Neuron (in vitro differentiated cells): ENCODE measurements around the gene FUBP3.

Source experiments
- H2AFZ ChIP-seq: one replicate; pipeline ENCODE4 v1.6.1; 2013; ENCODE audit warnings: low read depth, mild to moderate bottlenecking, inconsistent platforms, low read length, moderate library complexity
- H3K27me3 ChIP-seq: one replicate; pipeline ENCODE4 v1.6.1; 2013; ENCODE audit warnings: low read length; ENCODE audit not compliant: insufficient read depth
- H3K36me3 ChIP-seq: one replicate; pipeline ENCODE4 v1.6.1; 2013; ENCODE audit warnings: low read length; ENCODE audit not compliant: insufficient read depth
- H3K4me1 ChIP-seq: one replicate; pipeline ENCODE4 v1.6.1; 2013; ENCODE audit warnings: low read length; ENCODE audit not compliant: insufficient read depth
- H3K4me3 ChIP-seq: 2 replicates; pipeline ENCODE4 v1.5.1; 2013; ENCODE audit warnings: mild to moderate bottlenecking, low read length, moderate library complexity
- H3K9me3 ChIP-seq: one replicate; pipeline ENCODE4 v1.6.1; 2013; ENCODE audit warnings: low read length

FUBP3 gene

GRCh38 chr9:130635721-130636647 is 56.6 kb downstream of the FUBP3 start:
- Histone ChIP-seq H3K9me3 (no peaks in the 10 kb centered on the region), H2AFZ (no peak overlapping the region), H3K4me1 (no peaks in the 10 kb centered on the region), H3K27me3 (no peaks in the 10 kb centered on the region), H3K36me3 (peaks cover 60% of the 10 kb centered on the region), H3K4me3 (no peak overlapping the region)

DNA sequence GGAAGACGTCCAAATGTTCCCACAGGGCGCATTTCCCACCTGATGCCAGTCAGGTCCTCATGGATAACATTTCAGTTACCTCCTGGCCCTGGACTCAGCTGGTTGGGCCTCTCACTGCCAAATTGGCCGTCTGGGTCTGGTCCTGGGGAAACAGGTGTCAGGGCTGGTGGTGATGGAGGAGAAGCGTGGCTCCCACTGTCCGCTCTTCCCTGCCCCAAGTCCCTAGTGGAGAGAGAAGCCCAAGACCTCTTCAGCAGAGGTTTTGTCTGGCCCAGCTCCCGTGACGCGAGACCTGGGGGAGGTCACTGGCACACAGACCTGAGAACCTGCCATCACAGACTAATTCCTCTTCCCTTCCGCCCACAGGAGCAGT is 57.3 kb downstream of the FUBP3 start:
- H3K9me3 ChIP-seq, result no peaks in the 10 kb centered on the region
- no peak overlapping the region for H3K4me3 ChIP-seq
- no peak overlapping the region for H2AFZ ChIP-seq
- H3K36me3 ChIP-seq, result peaks cover 53% of the 10 kb centered on the region
- no peaks in the 10 kb centered on the region for H3K4me1 ChIP-seq
- no peaks in the 10 kb centered on the region for H3K27me3 ChIP-seq

DNA sequence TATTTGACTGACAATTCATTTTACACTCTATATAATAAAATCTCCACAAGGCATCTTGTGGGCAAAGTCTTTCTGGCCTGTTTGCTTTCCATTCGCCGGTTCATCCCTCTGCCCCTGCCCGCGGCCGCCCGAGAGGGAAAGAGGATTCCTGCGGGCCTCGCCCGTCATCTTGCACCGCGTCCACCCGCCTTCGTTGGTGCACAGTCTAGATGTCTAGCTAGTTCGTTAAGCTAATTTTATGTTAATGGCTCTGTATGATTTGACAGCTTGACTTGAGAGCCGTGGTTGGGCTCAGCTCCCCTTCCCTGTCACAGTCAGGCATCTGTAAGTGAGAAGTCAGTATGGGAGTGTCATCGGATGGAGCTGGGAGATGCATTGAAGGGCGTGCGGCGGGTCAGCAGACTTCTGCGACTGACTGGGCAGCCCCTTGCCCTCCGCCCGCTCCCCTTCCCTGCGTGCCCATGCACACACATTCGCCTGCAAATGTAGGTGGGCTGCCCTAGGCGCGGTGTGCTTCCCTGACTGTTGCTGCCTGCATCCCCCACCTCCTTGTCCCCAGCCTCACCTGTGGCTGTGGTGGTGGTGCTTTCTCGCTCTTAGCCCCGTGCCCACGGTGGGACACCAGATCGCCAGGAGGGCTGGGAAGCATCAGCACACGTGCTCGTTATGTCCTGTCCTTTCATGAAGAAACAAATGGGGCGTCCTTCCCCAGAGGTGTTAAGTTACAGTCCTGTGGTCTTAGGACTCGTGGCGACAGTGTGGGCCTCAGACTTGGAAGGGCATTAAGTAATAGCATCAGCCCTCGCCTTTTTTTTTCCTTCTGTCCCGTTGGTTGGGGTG is 59.1 kb downstream of the FUBP3 start:
- Histone ChIP-seq H2AFZ (no peak overlapping the region), H3K36me3 (peaks cover 35% of the 10 kb centered on the region), H3K27me3 (no peaks in the 10 kb centered on the region), H3K9me3 (no peaks in the 10 kb centered on the region), H3K4me3 (no peak overlapping the region), H3K4me1 (no peaks in the 10 kb centered on the region)

DNA sequence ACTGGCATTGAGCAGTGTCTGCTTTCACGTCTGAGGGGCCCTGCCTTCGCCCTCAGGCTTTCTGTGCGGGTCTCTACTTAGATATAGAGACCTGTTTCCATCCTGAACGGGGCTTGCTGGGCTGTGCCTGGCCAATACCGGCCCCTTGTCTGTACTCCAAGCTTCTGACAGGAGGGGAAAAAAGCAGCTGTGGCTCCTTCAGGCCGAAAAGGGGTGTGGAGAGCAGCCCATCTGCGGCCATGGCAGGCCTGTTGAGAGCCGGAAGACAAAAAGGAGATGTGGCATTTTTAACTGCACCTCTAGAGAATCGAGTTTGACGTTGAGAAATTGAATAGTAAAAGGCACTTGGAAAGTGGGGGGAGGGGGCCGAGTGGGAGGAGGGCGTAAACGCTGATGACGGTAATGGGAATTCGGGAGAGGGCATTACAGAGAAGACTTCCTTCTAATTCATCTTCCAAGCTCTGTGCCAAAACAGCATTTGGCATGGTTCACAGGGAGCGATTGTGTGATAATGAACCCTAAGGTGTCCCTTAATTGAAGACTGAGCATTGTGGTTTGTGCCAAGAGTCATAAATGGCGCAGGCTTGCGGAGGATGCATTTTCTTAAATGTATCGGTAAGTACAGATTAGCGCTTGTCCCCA is 59.9 kb downstream of the FUBP3 start:
- Histone ChIP-seq H3K9me3 (no peaks in the 10 kb centered on the region), H2AFZ (no peak overlapping the region), H3K27me3 (no peaks in the 10 kb centered on the region), H3K36me3 (peaks cover 28% of the 10 kb centered on the region), H3K4me1 (no peaks in the 10 kb centered on the region), H3K4me3 (no peak overlapping the region)

DNA sequence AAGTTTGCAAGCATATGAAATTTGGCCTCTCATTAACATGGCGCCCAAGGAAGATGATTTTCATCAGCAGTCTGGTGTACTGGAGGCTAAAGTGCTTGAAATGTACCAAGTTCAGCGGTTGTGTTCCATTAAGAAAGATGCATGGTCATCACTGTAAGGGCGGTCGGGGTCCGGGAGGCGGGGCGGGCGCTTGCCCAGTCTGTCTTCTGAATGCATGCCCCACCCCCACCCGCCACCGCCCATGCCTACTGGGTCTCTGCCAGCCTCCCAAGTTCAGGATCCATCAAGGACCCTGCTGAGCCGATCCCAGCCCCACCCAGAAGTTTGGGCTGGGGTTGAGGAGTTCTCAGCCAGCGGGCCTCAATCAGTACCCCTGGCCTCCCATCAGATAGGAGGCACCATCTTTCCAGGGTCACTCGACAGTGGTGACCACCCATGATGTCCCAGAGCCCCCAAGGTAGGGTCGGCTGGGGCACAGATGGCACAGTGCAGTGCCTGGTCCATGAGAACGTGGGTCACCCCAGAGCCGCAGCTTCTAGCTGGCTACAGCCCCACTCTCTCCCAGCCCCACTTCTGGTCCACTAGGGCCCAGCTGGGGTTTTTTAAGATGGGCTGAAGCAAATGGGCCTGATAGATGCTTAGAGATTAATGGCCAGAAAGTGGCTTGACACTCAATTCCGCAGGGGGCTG is 60.6 kb downstream of the FUBP3 start:
- H3K36me3 ChIP-seq, result peaks cover 22% of the 10 kb centered on the region
- no peaks in the 10 kb centered on the region for H3K9me3 ChIP-seq
- no peak overlapping the region for H3K4me3 ChIP-seq
- no peaks in the 10 kb centered on the region for H3K27me3 ChIP-seq
- no peak overlapping the region for H2AFZ ChIP-seq
- H3K4me1 ChIP-seq, result no peaks in the 10 kb centered on the region

DNA sequence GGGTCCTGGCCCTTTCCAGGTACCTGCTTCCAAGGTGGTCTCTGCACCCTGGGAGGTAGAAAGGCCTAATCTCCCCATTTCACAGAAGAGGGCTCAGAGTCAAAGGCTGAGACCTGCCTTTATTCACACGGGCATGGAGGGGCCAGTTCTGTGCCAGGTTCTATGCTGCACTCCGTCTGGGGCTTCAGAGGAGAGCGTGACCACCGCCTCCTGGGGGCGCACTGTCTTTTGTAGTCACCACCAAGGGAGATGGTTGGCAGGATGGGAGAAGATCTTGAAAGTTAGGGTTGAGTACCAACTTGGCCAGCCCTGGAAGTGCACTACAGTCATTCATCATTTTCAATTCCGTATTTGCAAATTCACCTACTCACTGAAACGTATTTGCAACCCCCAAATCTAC is 61.3 kb downstream of the FUBP3 start:
- Histone ChIP-seq H3K27me3 (no peaks in the 10 kb centered on the region), H3K4me1 (no peaks in the 10 kb centered on the region)

GRCh38 chr9:130642926-130643325 is 63.5 kb downstream of the FUBP3 start:
- Histone ChIP-seq H3K36me3 (peaks cover 2% of the 10 kb centered on the region), H2AFZ (no peak overlapping the region), H3K4me1 (no peaks in the 10 kb centered on the region), H3K4me3 (no peak overlapping the region), H3K9me3 (no peaks in the 10 kb centered on the region), H3K27me3 (no peaks in the 10 kb centered on the region)

More for the DNA sequence above, 61.3 kb downstream of the FUBP3 start:
- peaks cover 17% of the 10 kb centered on the region for H3K36me3 ChIP-seq
- no peak overlapping the region for H3K4me3 ChIP-seq
- no peak overlapping the region for H2AFZ ChIP-seq
- H3K9me3 ChIP-seq, result no peaks in the 10 kb centered on the region

DNA sequence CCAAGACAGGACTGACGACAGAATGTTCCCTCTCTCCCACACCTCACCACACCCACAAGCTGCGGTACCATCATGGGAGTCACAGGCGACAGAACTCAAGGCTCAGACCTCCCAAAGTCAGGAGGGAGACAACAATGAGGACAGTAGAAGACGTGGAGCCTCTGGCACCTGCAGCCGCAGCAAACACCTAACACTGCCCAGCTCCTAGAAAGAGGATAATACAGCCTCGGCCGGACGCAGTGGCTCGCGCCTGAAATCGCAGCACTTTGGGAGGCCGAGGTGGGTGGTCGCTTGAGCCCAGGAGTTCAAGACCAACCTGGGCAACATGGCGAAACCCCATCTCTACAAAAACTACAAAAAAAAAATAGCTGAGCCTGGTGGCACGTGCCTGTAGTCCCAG is 71.8 kb downstream of the FUBP3 start:
- H3K36me3 ChIP-seq, result no peaks in the 10 kb centered on the region
- H3K9me3 ChIP-seq, result no peaks in the 10 kb centered on the region
- H2AFZ ChIP-seq, result no peak overlapping the region
- H3K27me3 ChIP-seq, result peaks cover 12% of the 10 kb centered on the region
- no peaks in the 10 kb centered on the region for H3K4me1 ChIP-seq
- no peak overlapping the region for H3K4me3 ChIP-seq

GRCh38 chr9:130651752-130652151 is 72.4 kb downstream of the FUBP3 start:
- Histone ChIP-seq H3K4me3 (no peak overlapping the region), H3K36me3 (no peaks in the 10 kb centered on the region), H2AFZ (no peak overlapping the region), H3K27me3 (peaks cover 17% of the 10 kb centered on the region), H3K9me3 (no peaks in the 10 kb centered on the region), H3K4me1 (no peaks in the 10 kb centered on the region)

GRCh38 chr9:130654879-130655278 is 75.5 kb downstream of the FUBP3 start:
- Histone ChIP-seq H3K4me3 (no peak overlapping the region), H3K36me3 (no peaks in the 10 kb centered on the region), H3K9me3 (peaks cover 2% of the 10 kb centered on the region), H3K27me3 (peaks cover 37% of the 10 kb centered on the region), H3K4me1 (no peaks in the 10 kb centered on the region), H2AFZ (no peak overlapping the region)

- peaks cover 31% of the 10 kb centered on the region for H3K4me1 ChIP-seq
- H3K4me3 ChIP-seq, result no peak overlapping the region
- no peaks in the 10 kb centered on the region for H3K36me3 ChIP-seq
- H3K9me3 ChIP-seq, result peaks cover 2% of the 10 kb centered on the region
- no peak overlapping the region for H2AFZ ChIP-seq
- H3K27me3 ChIP-seq, result peaks cover 70% of the 10 kb centered on the region
These were observed 79.7 kb downstream of the FUBP3 start for GRCh38 chr9:130658893-130659698.

DNA sequence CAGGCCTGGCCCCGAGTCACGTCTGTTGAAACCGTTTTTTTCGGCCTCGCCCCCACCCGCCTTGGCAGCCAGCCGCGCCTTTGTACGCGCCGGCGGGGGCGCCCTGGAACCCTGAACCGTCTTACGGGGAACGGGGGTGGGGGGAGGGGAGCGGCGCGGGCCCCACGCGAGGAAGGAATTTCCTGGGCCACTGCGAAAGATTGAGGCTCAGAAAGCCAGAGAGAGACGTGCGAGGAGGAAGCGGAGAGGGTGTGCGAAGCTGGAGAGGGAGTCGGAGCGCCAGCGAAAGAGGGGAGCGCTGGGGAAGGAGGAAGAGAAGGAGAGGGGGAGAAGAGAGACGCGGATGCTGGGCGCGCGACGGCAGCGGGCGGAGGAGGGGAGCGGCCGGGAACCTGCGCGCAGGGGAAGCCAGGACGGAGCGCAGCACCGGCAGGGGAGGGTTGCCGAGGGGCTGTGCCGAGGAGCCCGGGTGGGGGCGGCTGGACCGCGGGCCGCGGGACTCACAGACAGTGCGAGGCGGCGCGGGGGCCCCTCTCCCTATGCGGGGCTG is 80.4 kb downstream of the FUBP3 start:
- H3K27me3 ChIP-seq, result peaks cover 74% of the 10 kb centered on the region
- peaks cover 31% of the 10 kb centered on the region for H3K4me1 ChIP-seq
- peaks cover 2% of the 10 kb centered on the region for H3K9me3 ChIP-seq
- H3K36me3 ChIP-seq, result no peaks in the 10 kb centered on the region
- no peak overlapping the region for H2AFZ ChIP-seq
- H3K4me3 ChIP-seq, result peak overlapping the region; percentile 39
